Thyroid gland (tissue), 4 donors: Measurements from ENCODE around the gene GPR35. TPM values are rescaled to one million over a fixed set of nuclear protein-coding genes. Genes with fewer than 3 reads are reported as not detected.
"Not testable (repeated sequence)": the region's sequence is repeated elsewhere in the genome, so short reads cannot be mapped to it uniquely, and the experiment has no call there.

Experiments used
- DNase-seq, 2 donors: peaks; one replicate each; pipeline ENCODE4 v3.0.0-alpha.2; 2019
- H3K27ac ChIP-seq, 3 donors: fragments of 200-600 bp; sonication (generic); 1 replicate in 2 of 3; 2 replicates in 1 of 3; pipeline ENCODE4 v1.5.1; 2016 to 2019; ENCODE audit warnings: mild to moderate bottlenecking in 1 of 3, moderate library complexity in 1 of 3
- H3K27me3 ChIP-seq: fragments of 200-600 bp; sonication (generic); one replicate; pipeline ENCODE4 v1.5.1; 2019
- H3K36me3 ChIP-seq, 2 donors: fragments of 200-600 bp; sonication (generic); one replicate each; pipeline ENCODE4 v1.5.1; 2016 to 2019
- H3K4me1 ChIP-seq, 2 donors: fragments of 200-600 bp; sonication (generic); one replicate each; pipeline ENCODE4 v1.5.1; 2017 to 2019
- H3K4me3 ChIP-seq, 3 donors: fragments of 200-600 bp; sonication (generic); replicated peaks in 1 of 3; 1 replicate in 2 of 3; 2 replicates in 1 of 3; pipeline ENCODE4 v1.5.1; 2016; ENCODE audit warnings: mild to moderate bottlenecking in 1 of 3
- H3K9me3 ChIP-seq: fragments of 200-600 bp; sonication (generic); one replicate; pipeline ENCODE4 v1.5.1; 2017
- POLR2A ChIP-seq, 2 donors: fragments of 450-650 bp; IDR thresholded peaks; one replicate each; pipeline ENCODE4 v1.6.1; 2017; ENCODE audit warnings: antibody characterized with exemption in 2 of 2, mild to moderate bottlenecking in 2 of 2, moderate library complexity in 1 of 2
- WGBS, 2 donors: methylation state at CpG; one replicate each; pipeline ENCODE4 v1.1.5; 2017; 5-methylcytosine and 5-hydroxymethylcytosine counted together
- intact Hi-C: fragments of 100-400 bp; cut with DNase I; formaldehyde crosslinking; loops from one replicate; pipeline ENCODE4 v1.15.1; 2023
- total RNA-seq, 4 donors: library from RNA; depleted of rRNA; stranded (reverse); fragments of >200 nt; gene quantifications; one replicate each; pipeline ENCODE4 v1.2.3, GENCODE V29; 2016
- TF ChIP-seq, protein P1 (sequence below), 6 experiments: fragments of 200-600 bp in 3 of 6; fragments of 450-650 bp in 3 of 6; sonication (generic) in 3 of 6; IDR thresholded peaks; one replicate each; pipeline ENCODE4 v1.5.1; 2016 to 2019; ENCODE audit warnings: antibody characterized with exemption in 6 of 6, mild to moderate bottlenecking in 2 of 6, inconsistent platforms in 1 of 6, moderate library complexity in 1 of 6

GPR35 gene
- total RNA-seq, 4 donors from 2014 or later: 0.29 to 1.7 (median 1.0) TPM

DNA sequence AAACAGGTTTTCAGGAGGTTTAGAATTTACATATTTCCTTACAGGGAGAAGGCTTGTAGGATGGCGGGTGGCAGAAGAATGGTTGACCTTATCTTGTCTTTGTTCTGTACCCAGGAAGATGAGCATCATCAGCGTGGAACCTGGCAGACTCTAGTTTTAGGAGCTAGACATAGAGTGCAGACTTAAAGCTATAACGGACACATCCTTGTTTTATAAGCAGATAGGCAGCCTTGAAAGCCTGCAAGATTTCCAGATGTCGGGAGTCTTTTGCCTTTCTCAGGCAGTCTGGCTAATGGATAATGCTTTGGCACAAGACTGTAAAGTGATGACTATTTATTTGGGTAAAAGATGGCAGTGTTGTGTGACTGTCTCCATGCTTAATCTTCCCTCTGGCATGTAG is 45.7 kb downstream of the GPR35 start:
- intact Hi-C loops: no loop called here
- no peak for DNase-seq
- no peak for TF ChIP-seq POLR2A (IDR thresholded peaks at IDR 0.05)
- TF ChIP-seq, protein P1, sequence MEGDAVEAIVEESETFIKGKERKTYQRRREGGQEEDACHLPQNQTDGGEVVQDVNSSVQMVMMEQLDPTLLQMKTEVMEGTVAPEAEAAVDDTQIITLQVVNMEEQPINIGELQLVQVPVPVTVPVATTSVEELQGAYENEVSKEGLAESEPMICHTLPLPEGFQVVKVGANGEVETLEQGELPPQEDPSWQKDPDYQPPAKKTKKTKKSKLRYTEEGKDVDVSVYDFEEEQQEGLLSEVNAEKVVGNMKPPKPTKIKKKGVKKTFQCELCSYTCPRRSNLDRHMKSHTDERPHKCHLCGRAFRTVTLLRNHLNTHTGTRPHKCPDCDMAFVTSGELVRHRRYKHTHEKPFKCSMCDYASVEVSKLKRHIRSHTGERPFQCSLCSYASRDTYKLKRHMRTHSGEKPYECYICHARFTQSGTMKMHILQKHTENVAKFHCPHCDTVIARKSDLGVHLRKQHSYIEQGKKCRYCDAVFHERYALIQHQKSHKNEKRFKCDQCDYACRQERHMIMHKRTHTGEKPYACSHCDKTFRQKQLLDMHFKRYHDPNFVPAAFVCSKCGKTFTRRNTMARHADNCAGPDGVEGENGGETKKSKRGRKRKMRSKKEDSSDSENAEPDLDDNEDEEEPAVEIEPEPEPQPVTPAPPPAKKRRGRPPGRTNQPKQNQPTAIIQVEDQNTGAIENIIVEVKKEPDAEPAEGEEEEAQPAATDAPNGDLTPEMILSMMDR (IDR thresholded peaks at IDR 0.05): no peak
- H3K27ac ChIP-seq: no peak overlapping the region
- H3K36me3 ChIP-seq: no peaks in the 10 kb centered on the region
- no peaks in the 10 kb centered on the region for H3K27me3 ChIP-seq
- no peaks in the 10 kb centered on the region for H3K9me3 ChIP-seq
- H3K4me3 ChIP-seq: no peak overlapping the region
- no peaks in the 10 kb centered on the region for H3K4me1 ChIP-seq
- WGBS, 2 donors: 87 to 91% methylated on average over 4 of the region's 4 CpGs

DNA sequence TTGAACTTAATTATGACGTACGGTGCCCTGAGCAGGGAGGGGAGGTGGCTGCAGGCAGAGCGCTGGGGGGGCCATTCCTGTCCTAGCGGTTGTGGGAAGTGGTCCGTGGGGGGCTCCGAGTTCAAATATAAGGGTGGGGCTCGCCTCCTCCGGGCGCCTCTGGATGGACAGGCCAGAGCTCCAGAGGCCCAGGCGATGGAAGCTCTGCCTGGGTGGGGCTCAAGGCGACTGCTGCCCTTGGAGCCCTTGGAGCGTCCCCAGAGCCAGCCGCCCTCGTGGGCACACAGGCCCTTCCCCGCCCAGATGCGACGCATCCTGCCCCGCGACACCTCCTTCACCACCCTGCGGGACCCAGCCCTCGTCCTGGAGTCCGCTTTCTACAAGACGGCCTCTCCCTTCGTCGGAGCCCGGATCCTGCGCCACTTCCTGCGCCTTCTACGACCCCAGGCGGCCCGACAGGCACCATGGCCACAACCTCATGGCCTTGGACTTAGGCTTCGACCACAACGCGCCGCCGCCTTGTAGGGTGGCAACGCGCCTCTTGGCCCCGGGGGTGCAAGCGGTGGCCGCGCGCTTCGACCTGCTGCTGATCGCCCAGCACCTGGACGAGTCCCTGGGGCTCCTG is 46.9 kb downstream of the GPR35 start:
- 51 to 64% methylated on average over 23 to 35 of the region's 46 CpGs for WGBS, 2 donors
- no peak for TF ChIP-seq POLR2A (IDR thresholded peaks at IDR 0.05)
- no peak for DNase-seq
- Histone ChIP-seq H3K4me3 (no peak overlapping the region), H3K9me3 (no peaks in the 10 kb centered on the region), H3K27ac (no peak overlapping the region), H3K36me3 (no peaks in the 10 kb centered on the region), H3K4me1 (no peaks in the 10 kb centered on the region), H3K27me3 (no peaks in the 10 kb centered on the region)
- intact Hi-C loops: no loop called here

DNA sequence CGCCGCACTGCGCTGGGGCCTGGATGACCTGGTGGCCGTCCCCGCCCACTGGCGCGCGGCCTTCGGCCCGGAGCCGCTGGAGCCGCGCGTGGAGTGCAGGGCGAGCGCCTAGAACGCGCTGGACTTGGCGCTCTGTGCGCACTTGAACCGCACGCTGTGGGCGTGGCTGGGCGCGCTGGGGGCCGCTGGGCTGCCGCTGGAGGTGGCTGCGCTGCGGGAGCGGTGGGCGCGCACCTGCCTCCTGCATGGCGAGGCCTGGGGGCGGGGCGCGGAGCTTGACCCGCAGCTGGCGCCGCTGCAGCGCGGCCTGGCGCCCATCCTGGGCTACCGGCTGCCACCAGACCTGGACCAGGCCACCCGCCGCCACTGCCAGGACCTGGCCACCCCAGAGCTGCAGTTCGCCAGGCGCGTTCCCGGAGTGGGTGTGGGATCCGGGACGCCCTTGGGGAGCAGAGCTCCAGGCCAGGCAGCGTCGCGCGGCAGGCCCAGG is 47.5 kb downstream of the GPR35 start:
- intact Hi-C loops: no loop called here
- no peak for DNase-seq
- TF ChIP-seq POLR2A (IDR thresholded peaks at IDR 0.05): no peak
- TF ChIP-seq, protein P1 (IDR thresholded peaks at IDR 0.05): no peak
- Histone ChIP-seq H3K4me1 (no peaks in the 10 kb centered on the region), H3K27me3 (no peaks in the 10 kb centered on the region), H3K4me3 (no peak overlapping the region), H3K27ac (no peak overlapping the region), H3K36me3 (no peaks in the 10 kb centered on the region), H3K9me3 (no peaks in the 10 kb centered on the region)
- 0% methylated on average over 2 of the region's 55 CpGs; no CpG with 5 or more reads in 1 of the 2 donors for WGBS, 2 donors

DNA sequence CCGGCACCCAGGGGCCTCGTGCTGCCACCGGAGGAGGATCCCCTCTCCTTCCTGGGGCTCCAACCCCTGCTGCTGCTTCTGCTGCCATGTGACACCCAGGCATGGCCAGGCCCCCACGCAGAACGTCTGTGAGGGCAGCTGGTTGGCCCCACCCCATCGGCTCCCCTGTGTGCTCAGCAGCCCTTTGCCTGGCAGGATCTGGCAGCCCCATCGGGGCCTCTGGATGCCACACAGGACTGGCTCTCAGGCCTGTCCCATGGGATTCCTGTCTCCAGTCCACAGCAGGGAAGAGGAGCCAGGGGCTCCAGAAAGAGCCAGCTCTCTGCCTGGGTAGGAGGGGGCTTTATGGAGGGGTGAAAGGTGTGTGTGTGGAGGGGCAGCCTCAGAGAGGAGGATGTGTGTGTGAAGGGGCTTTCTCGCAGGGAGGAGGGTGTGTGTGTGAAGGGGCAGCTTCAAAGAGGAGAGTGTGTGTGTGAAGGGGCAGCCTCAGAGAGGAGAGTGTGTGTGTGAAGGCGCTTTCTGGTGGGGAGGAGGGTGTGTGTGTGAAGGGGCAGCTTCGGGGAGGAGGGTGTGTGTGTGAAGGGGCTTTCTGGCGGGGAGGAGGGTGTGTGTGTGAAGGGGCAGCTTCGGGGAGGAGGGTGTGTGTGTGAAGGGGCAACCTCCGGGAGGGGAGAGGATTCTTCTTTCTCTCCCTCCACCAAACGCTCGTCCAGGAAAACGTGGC is 49.3 kb downstream of the GPR35 start:
- H3K27ac ChIP-seq, H3K4me3 ChIP-seq, H3K4me1 ChIP-seq, H3K27me3 ChIP-seq, intact Hi-C loops, H3K36me3 ChIP-seq, DNase-seq, H3K9me3 ChIP-seq: not testable (repeated sequence)
- 29 to 43% methylated on average over 5 to 7 of the region's 16 CpGs for WGBS, 2 donors

DNA sequence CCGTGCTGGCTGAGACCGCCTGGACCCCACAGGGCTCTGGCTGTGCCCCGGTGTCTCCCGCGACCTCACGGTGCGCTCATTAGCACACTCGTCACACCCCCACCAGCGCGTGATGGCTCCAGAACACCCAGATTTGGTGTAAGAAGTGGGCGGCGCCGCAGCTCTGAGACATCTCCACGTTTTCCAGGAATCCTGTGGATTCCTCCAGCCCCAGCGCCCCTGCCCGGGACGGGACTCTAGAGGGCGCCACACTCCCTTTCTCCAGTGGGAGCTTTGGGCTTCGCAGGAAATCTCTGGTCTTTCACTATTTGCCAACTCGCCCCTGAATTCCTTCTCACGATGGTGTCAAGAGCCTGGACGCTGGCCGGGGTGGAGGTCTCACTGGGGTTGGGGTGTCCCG is 50.1 kb downstream of the GPR35 start:
- H3K27ac ChIP-seq, intact Hi-C loops, H3K27me3 ChIP-seq: not testable (repeated sequence)

DNA sequence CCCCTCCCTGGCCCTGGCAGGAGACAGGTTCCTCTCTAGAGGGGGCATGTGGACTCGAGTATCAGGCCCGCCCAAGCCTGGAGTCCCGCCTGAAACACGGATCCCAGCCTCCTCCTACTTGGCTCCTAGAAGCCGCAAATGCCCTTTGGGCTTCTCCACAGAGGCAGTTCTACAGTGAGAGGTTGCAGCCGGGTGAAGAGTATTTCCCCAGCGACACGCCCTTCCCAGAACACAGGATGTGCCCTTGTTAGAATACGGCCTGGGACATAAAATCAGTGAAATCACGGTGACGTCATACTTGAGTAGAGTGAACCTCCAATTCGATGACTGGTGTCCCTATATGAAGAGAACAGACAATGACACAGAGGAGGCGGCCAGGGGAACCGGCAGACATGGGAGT is 52.8 kb downstream of the GPR35 start:
- H3K4me1 ChIP-seq, H3K27ac ChIP-seq, H3K4me3 ChIP-seq, H3K9me3 ChIP-seq, intact Hi-C loops, H3K36me3 ChIP-seq, H3K27me3 ChIP-seq, DNase-seq: not testable (repeated sequence)
- WGBS, 2 donors: no CpG with 5 or more reads among the region's 14 CpGs

More for the DNA sequence above, 50.1 kb downstream of the GPR35 start:
- no CpG with 5 or more reads among the region's 24 CpGs for whole genome bisulfite sequencing, 2 donors
- H3K36me3 ChIP-seq, H3K9me3 ChIP-seq, DNase-seq, H3K4me1 ChIP-seq, H3K4me3 ChIP-seq: not testable (repeated sequence)

DNA sequence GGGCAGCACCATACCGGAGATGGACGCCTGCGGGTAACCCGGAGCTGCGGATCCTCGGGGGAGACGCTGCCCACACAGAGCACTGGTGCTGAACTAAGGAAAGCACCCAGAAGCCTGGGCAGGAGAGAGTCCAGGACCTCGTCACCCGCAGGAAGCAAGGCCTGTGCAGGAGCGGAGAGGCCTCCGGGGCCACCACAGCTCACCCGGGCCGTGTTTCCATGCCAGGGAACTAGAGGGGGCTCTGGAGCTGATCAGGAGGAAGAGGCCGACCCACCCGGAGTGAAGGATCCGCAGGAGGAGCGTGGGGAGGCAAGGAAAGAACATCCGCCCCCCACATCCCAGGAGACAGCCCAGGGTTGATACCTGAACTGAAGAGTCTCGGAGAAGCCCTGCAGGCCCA is 53.6 kb downstream of the GPR35 start:
- H3K9me3 ChIP-seq, H3K36me3 ChIP-seq, H3K27ac ChIP-seq, H3K27me3 ChIP-seq, H3K4me1 ChIP-seq, DNase-seq, intact Hi-C loops, H3K4me3 ChIP-seq: not testable (repeated sequence)
- WGBS, 2 donors: no CpG with 5 or more reads among the region's 19 CpGs

DNA sequence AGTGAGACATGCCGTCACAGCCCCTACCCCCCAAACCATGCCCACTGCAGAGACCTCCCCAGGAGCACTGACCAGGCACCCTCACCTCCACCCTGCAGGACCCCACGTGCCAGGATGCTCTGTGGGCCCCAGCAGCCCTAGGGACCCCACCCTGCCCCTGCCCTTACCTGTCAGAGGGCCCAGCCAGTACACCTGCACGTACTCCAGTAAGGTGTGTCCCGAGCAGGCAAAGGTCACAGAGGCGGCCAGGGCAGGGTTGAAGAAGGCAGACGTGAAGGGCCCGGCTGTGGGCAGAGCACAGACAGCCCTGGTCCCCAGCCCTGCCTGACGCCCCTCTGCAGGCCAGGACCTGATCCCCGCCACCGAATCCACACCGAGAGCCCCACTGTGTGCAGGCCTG is 54.9 kb downstream of the GPR35 start:
- 63% methylated on average over 2 of the region's 11 CpGs; no CpG with 5 or more reads in 1 of the 2 donors for WGBS, 2 donors
- H3K9me3 ChIP-seq, intact Hi-C loops, H3K4me3 ChIP-seq, H3K27ac ChIP-seq, H3K36me3 ChIP-seq, H3K4me1 ChIP-seq, DNase-seq, H3K27me3 ChIP-seq: not testable (repeated sequence)
